K562 (cell line): ENCODE measurements around the gene SMCO4. TPM values are rescaled to one million over a fixed set of nuclear protein-coding genes. Genes with fewer than 3 reads are reported as not detected.

Source experiments
- ATAC-seq: fragments of 200-7000 bp; cut with Tn5 transposase; 3 replicates; pipeline ENCODE4 v1.9.1; 2020; ENCODE audit warnings: moderate library complexity
- BruUV-seq: library from RNA; stranded (reverse); fragments of 400-500 nt; replicated peaks from 2 replicates; lab custom pipeline; 2021; lab: Mats Ljungman, UMichigan
- CTCF ChIA-PET: fragments of 300-600 bp; formaldehyde crosslinking; extraction: SDS; loops from one replicate; lab custom pipeline; 2021; ENCODE audit warnings: low intra/inter-chr PET ratio; lab: Yijun Ruan, JAX
- POLR2A ChIA-PET: fragments of 300-600, 350-650 bp; sonication (Branson Sonifier 250); formaldehyde crosslinking; extraction: SDS; loops from one replicate; lab custom pipeline; 2021; ENCODE audit warnings: antibody characterized with exemption, inconsistent platforms; lab: Yijun Ruan, JAX
- DNase-seq, 4 experiments: peaks; one replicate each; pipeline versions ENCODE4 v3.0.0 to v3.0.0-alpha.2; 2011 to 2018; ENCODE audit warnings: low spot score in 3 of 4, mixed read lengths in 3 of 4; ENCODE audit errors: extremely low read depth in 1 of 4
- FAIRE-seq: peaks from 2 replicates; lab custom pipeline; 2011; peaks lifted over from hg19 to GRCh38; lab: Jason Lieb, UNC
- H2AFZ ChIP-seq: 2 replicates; pipeline ENCODE4 v1.6.0; 2011; ENCODE audit warnings: low read depth, low read length, control low read depth, inconsistent platforms
- H3K27ac ChIP-seq: fragments of 200-600 bp; 3 replicates; pipeline ENCODE4 v1.8.0; 2011; ENCODE audit warnings: low read depth, mild to moderate bottlenecking, control low read depth, inconsistent platforms, low read length, moderate library complexity, mixed read lengths; ENCODE audit errors: extremely low read depth
- H3K27me3 ChIP-seq, 2 experiments: fragments of 300-600 bp in 1 of 2; 2 replicates in 1 of 2; 3 replicates in 1 of 2; pipeline versions ENCODE4 v1.6.0 to v1.8.0; 2011; ENCODE audit warnings: inconsistent platforms in 2 of 2, low read length in 2 of 2, mild to moderate bottlenecking in 1 of 2, mixed read lengths in 1 of 2, moderate library complexity in 1 of 2; ENCODE audit not compliant: control insufficient read depth in 2 of 2, insufficient read depth in 2 of 2
- H3K36me3 ChIP-seq: fragments of 300-600 bp; 3 replicates; pipeline ENCODE4 v1.8.0; 2011; ENCODE audit warnings: mild to moderate bottlenecking, low read length, inconsistent platforms; ENCODE audit not compliant: control insufficient read depth, insufficient read depth
- H3K4me1 ChIP-seq, 2 experiments: fragments of 200-600 bp in 1 of 2; replicated peaks in 1 of 2; 2 replicates in 1 of 2; 3 replicates in 1 of 2; pipeline versions ENCODE4 v1.5.1 to v1.8.0; 2011; ENCODE audit warnings: inconsistent platforms in 2 of 2, low read length in 2 of 2, mild to moderate bottlenecking in 1 of 2, mixed read lengths in 1 of 2, moderate library complexity in 1 of 2; ENCODE audit not compliant: control insufficient read depth in 2 of 2, insufficient read depth in 2 of 2
- H3K4me2 ChIP-seq: 2 replicates; pipeline ENCODE4 v1.6.1; 2011; ENCODE audit warnings: low read length, control low read depth, inconsistent platforms, mixed read lengths; ENCODE audit not compliant: insufficient read depth
- H3K4me3 ChIP-seq: fragments of 200-600 bp; sonication (generic), shearing (Covaris generic); 2 replicates; pipeline ENCODE4 v1.5.1; 2016; ENCODE audit warnings: control low read depth, inconsistent platforms
- H3K79me2 ChIP-seq: fragments of 200-600 bp; 3 replicates; pipeline ENCODE4 v1.8.0; 2011; ENCODE audit warnings: low read length, inconsistent platforms; ENCODE audit not compliant: control insufficient read depth, insufficient read depth
- H3K9ac ChIP-seq, 2 experiments: 2 replicates each; pipeline versions ENCODE4 v1.6.0 to v1.6.1; 2011; ENCODE audit warnings: low read depth in 2 of 2, low read length in 2 of 2, control low read depth in 1 of 2, inconsistent platforms in 1 of 2, mild to moderate bottlenecking in 1 of 2, mixed read lengths in 1 of 2; ENCODE audit not compliant: insufficient read depth in 1 of 2
- H3K9me1 ChIP-seq: one replicate; pipeline ENCODE4 v1.6.0; 2011; ENCODE audit warnings: inconsistent platforms, mild to moderate bottlenecking, low read length, moderate library complexity; ENCODE audit not compliant: control insufficient read depth, insufficient read depth
- H3K9me3 ChIP-seq: replicated peaks from 2 replicates; pipeline ENCODE4 v1.5.1; 2011; ENCODE audit warnings: low read depth, low read length, inconsistent platforms; ENCODE audit not compliant: control insufficient read depth, insufficient read depth
- H4K20me1 ChIP-seq: replicated peaks from 2 replicates; pipeline ENCODE4 v1.6.1; 2011; ENCODE audit warnings: low read length, inconsistent platforms, mixed read lengths; ENCODE audit not compliant: control insufficient read depth, insufficient read depth
- CBX3 ChIP-seq, 2 experiments: IDR thresholded peaks; 1 replicate in 1 of 2; 2 replicates in 1 of 2; pipeline ENCODE4 v1.6.1; 2012; ENCODE audit warnings: inconsistent platforms in 2 of 2, low read length in 2 of 2, borderline replicate concordance in 1 of 2, control low read depth in 1 of 2
- CTCF ChIP-seq, 3 experiments: IDR thresholded peaks in 2 of 3; conservative IDR thresholded peaks in 1 of 3; 2 replicates each; pipeline ENCODE4 v1.5.1; 2011 to 2012; ENCODE audit warnings: low read length in 3 of 3, mild to moderate bottlenecking in 3 of 3, control low read depth in 2 of 3, improper control_type of control experiment in 1 of 3, inconsistent platforms in 1 of 3, low read depth in 1 of 3, mixed read lengths in 1 of 3, moderate library complexity in 1 of 3; ENCODE audit not compliant: insufficient read depth in 2 of 3
- HIVEP1 ChIP-seq: fragments of 250-450 bp; sonication (Bioruptor Pico); IDR thresholded peaks from 2 replicates; pipeline ENCODE4 v1.4.0; 2020; ENCODE audit warnings: mild to moderate bottlenecking
- HNRNPH1 ChIP-seq: fragments of 200-400 bp; formaldehyde crosslinking; optimal IDR thresholded peaks from 2 replicates; pipeline ENCODE3; 2017; ENCODE audit warnings: low read depth, mild to moderate bottlenecking, low read length, moderate library complexity
- JUNB ChIP-seq: fragments of 450-650 bp; formaldehyde crosslinking; conservative IDR thresholded peaks from 2 replicates; pipeline ENCODE4 v1.4.0; 2020; ENCODE audit warnings: mild to moderate bottlenecking
- NONO ChIP-seq, 2 experiments: fragments of 200-400 bp in 1 of 2; fragments of 450-650 bp in 1 of 2; formaldehyde crosslinking in 1 of 2; IDR thresholded peaks; 2 replicates each; pipeline ENCODE4 v1.6.1; 2017; ENCODE audit warnings: low read depth in 2 of 2, mild to moderate bottlenecking in 2 of 2, moderate library complexity in 2 of 2, low read length in 1 of 2
- UBTF ChIP-seq, 2 experiments: IDR thresholded peaks; 2 replicates each; pipeline ENCODE4 v1.6.1; 2012; ENCODE audit warnings: improper control_type of control experiment in 2 of 2, low read depth in 2 of 2, low read length in 2 of 2, borderline replicate concordance in 1 of 2
- ZBTB7A ChIP-seq: IDR thresholded peaks from 2 replicates; pipeline ENCODE4 v1.6.1; 2011; ENCODE audit warnings: low read depth, mild to moderate bottlenecking, low read length, moderate library complexity, borderline replicate concordance; ENCODE audit not compliant: control insufficient read depth
- ZHX1 ChIP-seq: fragments of 150-350 bp; conservative IDR thresholded peaks from 2 replicates; pipeline ENCODE4 v1.6.1; 2014; ENCODE audit warnings: low read length
- ZNF75A ChIP-seq: fragments of 450-650 bp; formaldehyde crosslinking; IDR thresholded peaks from 2 replicates; pipeline ENCODE4 v1.4.0; 2020; ENCODE audit warnings: mild to moderate bottlenecking
- WGBS: fragments of 100-300 bp; shearing (Covaris generic); methylation state at CpG from one replicate; pipeline ENCODE4 v1.1.6; 2016; ENCODE audit warnings: low coverage, mixed read lengths; ENCODE audit not compliant: insufficient coverage; ENCODE audit errors: missing lambda C conversion rate; 5-methylcytosine and 5-hydroxymethylcytosine counted together
- in situ Hi-C: fragments of 300-500 bp; cut with MboI; formaldehyde crosslinking; loops from 4 replicates; pipeline ENCODE4 v1.15.0; 2018; ENCODE audit warnings: inconsistent platforms, mixed read lengths
- intact Hi-C: fragments of 100-400 bp; cut with micrococcal nuclease; formaldehyde crosslinking; loops from 2 replicates; pipeline ENCODE4 v1.14.2; 2022
- polyA plus RNA-seq, 8 experiments: library from polyadenylated mRNA; depleted of rRNA in 4 of 8; stranded (reverse) in 5 of 8; unstranded in 3 of 8; fragments of >200 nt; fragmentation: Nextera tagmentation in 2 of 8; fragmentation: Illumina TruSeq in 1 of 8; extraction: Ambion mirVana in 2 of 8; extraction: Trizol in 1 of 8; gene quantifications; 2 replicates each; pipeline versions ENCODE4 v1.2.1 to v1.2.3, GENCODE V29; 2011 to 2014; ENCODE audit warnings: inconsistent platforms in 1 of 8, missing spikeins in 1 of 8
- total RNA-seq, 7 experiments: library from RNA; depleted of rRNA in 6 of 7; stranded (reverse); fragments of >200 nt in 6 of 7; fragmentation: Illumina TruSeq in 2 of 7; extraction: Trizol in 2 of 7; gene quantifications; 2 replicates each; pipeline versions ENCODE4 v1.2.1 to v1.2.3, GENCODE V29; 2011 to 2021; ENCODE audit warnings: low replicate concordance in 1 of 7
- TF ChIP-seq, protein P1 (sequence below): IDR thresholded peaks from 2 replicates; pipeline ENCODE4 v1.6.1; 2014; ENCODE audit warnings: antibody characterized with exemption
- TF ChIP-seq, protein P2 (sequence below): sonication (generic); formaldehyde crosslinking; IDR thresholded peaks from 2 replicates; pipeline ENCODE4 v1.8.0; 2022; ENCODE audit warnings: missing genetic modification reagents, mild to moderate bottlenecking, borderline replicate concordance

The SMCO4 gene
- total and polyA plus RNA-seq, 9 of the 15 experiments (the other 6 are each of a cell fraction or from before 2014, with no cell fraction given): 1.8 to 27.8 (median 15.3) TPM

DNA sequence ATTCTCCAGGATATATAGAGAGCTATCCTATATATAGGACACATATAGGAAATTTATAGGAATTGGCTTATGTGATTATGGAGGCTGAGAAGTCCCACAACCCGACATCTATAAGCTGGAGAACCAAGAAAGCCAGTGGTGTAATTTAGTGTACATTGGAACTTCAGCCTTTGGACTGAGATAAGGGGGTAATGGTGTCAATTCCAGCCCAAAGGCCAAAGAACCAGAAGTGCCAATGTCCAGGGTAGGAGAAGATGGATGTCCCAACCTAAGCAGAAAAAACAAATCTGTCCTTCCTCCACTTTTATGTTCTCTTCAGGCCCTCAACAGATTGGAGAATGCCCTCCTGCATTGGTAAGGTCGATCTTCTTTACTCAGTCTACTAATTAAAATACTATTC is 25.5 kb upstream of the SMCO4 start:
- no peak overlapping the region for H3K4me2 ChIP-seq
- no TSS peak for BruUV-seq
- H3K36me3 ChIP-seq: no peaks in the 10 kb centered on the region
- intact Hi-C loops: no loop called here
- CTCF ChIA-PET: no interaction called here
- H3K4me1 ChIP-seq: no peaks in the 10 kb centered on the region
- H3K27ac ChIP-seq: no peak overlapping the region
- no peak for FAIRE-seq
- no peak overlapping the region for H2AFZ ChIP-seq
- ATAC-seq: no peak
- in situ Hi-C loops: no loop called here
- no peak for DNase-seq
- 5% methylated on average over 2 of the region's 2 CpGs for WGBS
- peaks cover 4 to 10% of the 10 kb centered on the region in 2 experiments; a peak in 3 of 5 replicates for H3K27me3 ChIP-seq
- H3K9me1 ChIP-seq: no peaks in the 10 kb centered on the region
- TF ChIP-seq HIVEP1 (CRISPR knock-in tag) (no peak), JUNB (CRISPR knock-in tag) (no peak), UBTF (IDR thresholded peaks at IDR 0.05; ENCODE audit: borderline replicate concordance in 1 of 2, low read depth in 2 of 2, low read length in 2 of 2) (no peak), ZBTB7A (no peak), ZHX1 (no peak), CBX3 (IDR thresholded peaks at IDR 0.05; ENCODE audit: borderline replicate concordance in 1 of 2, low read length in 2 of 2) (no peak), HNRNPH1 (no peak), CTCF (IDR thresholded peaks at IDR 0.05 in 2 of 3, conservative IDR thresholded peaks at IDR 0.05 in 1 of 3; ENCODE audit: insufficient read depth in 2 of 3, low read depth in 1 of 3, low read length in 3 of 3) (no peak), ZNF75A (no peak), NONO (IDR thresholded peaks at IDR 0.05; ENCODE audit: low read depth in 2 of 2, low read length in 1 of 2) (no peak)
- TF ChIP-seq, protein P1, sequence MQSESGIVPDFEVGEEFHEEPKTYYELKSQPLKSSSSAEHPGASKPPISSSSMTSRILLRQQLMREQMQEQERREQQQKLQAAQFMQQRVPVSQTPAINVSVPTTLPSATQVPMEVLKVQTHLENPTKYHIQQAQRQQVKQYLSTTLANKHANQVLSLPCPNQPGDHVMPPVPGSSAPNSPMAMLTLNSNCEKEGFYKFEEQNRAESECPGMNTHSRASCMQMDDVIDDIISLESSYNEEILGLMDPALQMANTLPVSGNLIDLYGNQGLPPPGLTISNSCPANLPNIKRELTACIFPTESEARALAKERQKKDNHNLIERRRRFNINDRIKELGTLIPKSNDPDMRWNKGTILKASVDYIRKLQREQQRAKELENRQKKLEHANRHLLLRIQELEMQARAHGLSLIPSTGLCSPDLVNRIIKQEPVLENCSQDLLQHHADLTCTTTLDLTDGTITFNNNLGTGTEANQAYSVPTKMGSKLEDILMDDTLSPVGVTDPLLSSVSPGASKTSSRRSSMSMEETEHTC: no peak
- TF ChIP-seq, protein P2, sequence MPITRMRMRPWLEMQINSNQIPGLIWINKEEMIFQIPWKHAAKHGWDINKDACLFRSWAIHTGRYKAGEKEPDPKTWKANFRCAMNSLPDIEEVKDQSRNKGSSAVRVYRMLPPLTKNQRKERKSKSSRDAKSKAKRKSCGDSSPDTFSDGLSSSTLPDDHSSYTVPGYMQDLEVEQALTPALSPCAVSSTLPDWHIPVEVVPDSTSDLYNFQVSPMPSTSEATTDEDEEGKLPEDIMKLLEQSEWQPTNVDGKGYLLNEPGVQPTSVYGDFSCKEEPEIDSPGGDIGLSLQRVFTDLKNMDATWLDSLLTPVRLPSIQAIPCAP (CRISPR knock-in tag): no peak
- no peak overlapping the region for H3K4me3 ChIP-seq
- no peaks in the 10 kb centered on the region for H3K79me2 ChIP-seq
- H4K20me1 ChIP-seq: no peaks in the 10 kb centered on the region; the same call in 1 of the 2 replicates
- POLR2A ChIA-PET: no interaction called here
- H3K9me3 ChIP-seq: no peaks in the 10 kb centered on the region
- no peak overlapping the region for H3K9ac ChIP-seq
